CD14-positive monocyte (primary cell): Measurements from ENCODE around the gene DDX52. TPM values are rescaled to one million over a fixed set of nuclear protein-coding genes. Genes with fewer than 3 reads are reported as not detected.

Experiments
- DNase-seq, 3 donors: peaks; one replicate each; pipeline ENCODE4 v3.0.0-alpha.2; 2011 to 2022
- H2AFZ ChIP-seq: 2 replicates; pipeline ENCODE4 v1.6.0; 2012; ENCODE audit warnings: mild to moderate bottlenecking, low read depth, low read length, inconsistent platforms; ENCODE audit not compliant: insufficient read depth, poor library complexity, severe bottlenecking
- H3K27ac ChIP-seq, 2 donors: 1 replicate in 1 of 2; 2 replicates in 1 of 2; pipeline ENCODE4 v1.5.1; 2012 to 2013; ENCODE audit warnings: low read length in 2 of 2, control low read depth in 1 of 2, inconsistent platforms in 1 of 2, low read depth in 1 of 2, mild to moderate bottlenecking in 1 of 2
- H3K27me3 ChIP-seq, 2 donors: one replicate each; pipeline versions ENCODE4 v1.6.0 to v1.6.1; 2011 to 2013; ENCODE audit warnings: low read length in 2 of 2; ENCODE audit not compliant: control insufficient read depth in 2 of 2, insufficient read depth in 2 of 2
- H3K36me3 ChIP-seq, 2 donors: replicated peaks in 1 of 2; 1 replicate in 1 of 2; 2 replicates in 1 of 2; pipeline versions ENCODE4 v1.5.1 to v1.6.1; 2012 to 2013; ENCODE audit warnings: low read length in 2 of 2, control low read depth in 1 of 2, inconsistent platforms in 1 of 2, mild to moderate bottlenecking in 1 of 2; ENCODE audit not compliant: insufficient read depth in 2 of 2, control insufficient read depth in 1 of 2
- H3K4me1 ChIP-seq, 2 donors: 1 replicate in 1 of 2; 2 replicates in 1 of 2; pipeline versions ENCODE4 v1.5.1 to v1.6.1; 2012 to 2013; ENCODE audit warnings: low read length in 2 of 2, control low read depth in 1 of 2, inconsistent platforms in 1 of 2, mild to moderate bottlenecking in 1 of 2, moderate library complexity in 1 of 2; ENCODE audit not compliant: insufficient read depth in 2 of 2, control insufficient read depth in 1 of 2
- H3K4me2 ChIP-seq: replicated peaks from 2 replicates; pipeline ENCODE3; 2012; ENCODE audit warnings: low read length, moderate library complexity, mild to moderate bottlenecking; ENCODE audit not compliant: poor library complexity, severe bottlenecking; ENCODE audit errors: extremely low read depth
- H3K4me3 ChIP-seq, 3 experiments: fragments of 200-600 bp in 1 of 3; sonication (generic) in 1 of 3; replicated peaks in 1 of 3; 1 replicate in 2 of 3; 2 replicates in 1 of 3; pipeline ENCODE4 v1.5.1; 2011 to 2013; ENCODE audit warnings: low read length in 3 of 3, mild to moderate bottlenecking in 3 of 3, control low read depth in 2 of 3, low read depth in 2 of 3, inconsistent platforms in 1 of 3, moderate library complexity in 1 of 3
- H3K79me2 ChIP-seq: 2 replicates; pipeline ENCODE4 v1.6.0; 2012; ENCODE audit warnings: mild to moderate bottlenecking, control low read depth, inconsistent platforms, low read length, moderate library complexity; ENCODE audit not compliant: insufficient read depth
- H3K9ac ChIP-seq: 2 replicates; pipeline ENCODE4 v1.6.0; 2017; ENCODE audit warnings: low read length, mild to moderate bottlenecking; ENCODE audit not compliant: insufficient read depth, poor library complexity, severe bottlenecking
- H3K9me3 ChIP-seq, 2 donors: replicated peaks in 1 of 2; 1 replicate in 1 of 2; 2 replicates in 1 of 2; pipeline versions ENCODE4 v1.5.1 to v1.6.1; 2012 to 2013; ENCODE audit warnings: low read length in 2 of 2, control low read depth in 1 of 2; ENCODE audit not compliant: control insufficient read depth in 1 of 2, insufficient read depth in 1 of 2
- H4K20me1 ChIP-seq: 2 replicates; pipeline ENCODE4 v1.6.0; 2012; ENCODE audit warnings: mild to moderate bottlenecking, low read length, control low read depth, moderate library complexity; ENCODE audit not compliant: insufficient read depth
- H3K27ac Mint-ChIP-seq, 7 donors: one replicate each; pipeline ENCODE4 v1.8.0; 2020; ENCODE audit warnings: mild to moderate bottlenecking in 7 of 7, mixed read lengths in 7 of 7, moderate library complexity in 6 of 7, inconsistent platforms in 2 of 7
- H3K27me3 Mint-ChIP-seq, 3 donors: one replicate each; pipeline ENCODE4 v1.8.0; 2021 to 2022; ENCODE audit warnings: low read depth in 3 of 3, mild to moderate bottlenecking in 3 of 3, mixed read lengths in 3 of 3, moderate library complexity in 3 of 3, inconsistent platforms in 1 of 3
- H3K36me3 Mint-ChIP-seq, 2 donors: one replicate each; pipeline ENCODE4 v1.8.0; 2020; ENCODE audit warnings: mixed read lengths in 2 of 2, inconsistent platforms in 1 of 2, mild to moderate bottlenecking in 1 of 2
- H3K4me1 Mint-ChIP-seq: one replicate; pipeline ENCODE4 v1.8.0; 2020; ENCODE audit warnings: mild to moderate bottlenecking, mixed read lengths
- H3K4me3 Mint-ChIP-seq, 2 donors: one replicate each; pipeline ENCODE4 v1.8.0; 2020; ENCODE audit warnings: mild to moderate bottlenecking in 2 of 2, mixed read lengths in 2 of 2, moderate library complexity in 1 of 2
- H3K9me3 Mint-ChIP-seq, 7 donors: one replicate each; pipeline ENCODE4 v1.8.0; 2020 to 2022; ENCODE audit warnings: mixed read lengths in 7 of 7, mild to moderate bottlenecking in 6 of 7, moderate library complexity in 6 of 7, inconsistent platforms in 2 of 7
- CTCF ChIP-seq: fragments of 200-600 bp; IDR thresholded peaks from one replicate; pipeline ENCODE4 v1.8.0; 2022; ENCODE audit warnings: antibody characterized with exemption, mild to moderate bottlenecking
- WGBS: methylation state at CpG from one replicate; pipeline ENCODE4 v1.1.5; 2013; ENCODE audit warnings: missing lambda C conversion rate; ENCODE audit not compliant: insufficient coverage; 5-methylcytosine and 5-hydroxymethylcytosine counted together
- intact Hi-C, 2 donors: fragments of 100-400 bp; cut with micrococcal nuclease; formaldehyde crosslinking; loops; one replicate each; pipeline versions ENCODE4 v1.15.0 to v1.15.1; 2023
- polyA plus RNA-seq, 3 donors: library from polyadenylated mRNA; depleted of rRNA in 1 of 3; unstranded in 2 of 3; stranded (reverse) in 1 of 3; fragments of 300-500 nt in 2 of 3; fragments of >200 nt in 1 of 3; fragmentation: Illumina TruSeq in 2 of 3; gene quantifications; 1 replicate in 2 of 3; 2 replicates in 1 of 3; pipeline ENCODE4 v1.2.3, GENCODE V29; 2012 to 2021

The DDX52 gene
- polyA plus RNA-seq, 3 donors: 6.4 to 11.3 (median 8.8) TPM

- Histone ChIP-seq H3K9me3 (no peaks in the 10 kb centered on the region), H3K27ac (peak within 1 kb of the TSS; percentile 62 to 86), H2AFZ (peak within 1 kb of the TSS; percentile 94), H3K4me1 (peaks cover 24 to 39% of the 10 kb centered on the region in 2 donors), H3K79me2 (peaks cover 47% of the 10 kb centered on the region), H4K20me1 (peaks cover 33% of the 10 kb centered on the region), H3K4me2 (peak within 1 kb of the TSS; percentile 87), H3K9ac (peak within 1 kb of the TSS; percentile 96), H3K36me3 (peaks cover 9 to 32% of the 10 kb centered on the region in 2 donors), H3K4me3 (peak within 1 kb of the TSS; percentile 86 to 95 (median 94)), H3K27me3 (no peaks in the 10 kb centered on the region)
- under 1% methylated on average over 54 of the region's 60 CpGs for WGBS
- peak within 1 kb of the TSS; percentile 76 to 95 (median 91) for H3K27ac Mint-ChIP-seq
- DNase-seq: peak; percentile 91 to 94 (median 93)
- no peaks in the 10 kb centered on the region for H3K27me3 Mint-ChIP-seq
- H3K4me1 Mint-ChIP-seq: peaks cover 31% of the 10 kb centered on the region
- peaks cover 18 to 19% of the 10 kb centered on the region in 2 donors for H3K36me3 Mint-ChIP-seq
- TF ChIP-seq CTCF: peak; percentile 23
- H3K9me3 Mint-ChIP-seq: no peaks in the 10 kb centered on the region
- peak within 1 kb of the TSS; percentile 88 to 91 for H3K4me3 Mint-ChIP-seq
- intact Hi-C loops: no loop called here
These were observed 33.8 kb downstream of the DDX52 start, which contains the start of gene SYNRG for GRCh38 chr17:37609170-37610040. Gene SYNRG, minus strand, starts transcription at chr17:37609418. Its CDS starts 63 bp downstream, at chr17:37609355.

- H2AFZ ChIP-seq: peak overlapping the region; percentile 94
- peak overlapping the region; percentile 86 to 95 (median 94) for H3K4me3 ChIP-seq
- intact Hi-C loops: no loop called here
- no peak for TF ChIP-seq CTCF
- Mint-ChIP-seq H3K27ac (peak overlapping the region; percentile 76 to 95 (median 91)), H3K9me3 (no peaks in the 10 kb centered on the region), H3K27me3 (no peaks in the 10 kb centered on the region), H3K4me3 (peak overlapping the region; percentile 88 to 91), H3K4me1 (peaks cover 31% of the 10 kb centered on the region), H3K36me3 (peaks cover 10 to 17% of the 10 kb centered on the region in 2 donors)
- H4K20me1 ChIP-seq: peaks cover 41% of the 10 kb centered on the region
- peak; percentile 17 to 43 (median 21) for DNase-seq
- H3K4me1 ChIP-seq: peaks cover 24 to 39% of the 10 kb centered on the region in 2 donors
- no peaks in the 10 kb centered on the region for H3K27me3 ChIP-seq
- WGBS: 0% methylated on average over 18 of the region's 26 CpGs
- H3K27ac ChIP-seq: peak overlapping the region; percentile 62 to 86
- H3K9me3 ChIP-seq: no peaks in the 10 kb centered on the region
- peaks cover 56% of the 10 kb centered on the region for H3K79me2 ChIP-seq
- H3K4me2 ChIP-seq: peak overlapping the region; percentile 87
- peak overlapping the region; percentile 96 for H3K9ac ChIP-seq
- peaks cover 4 to 32% of the 10 kb centered on the region in 2 donors for H3K36me3 ChIP-seq
These were observed 34.7 kb downstream of the DDX52 start for GRCh38 chr17:37608351-37609169.
